HG03025 (cell line): ENCODE results near the gene GREB1L.
"Not testable (repeated sequence)": the region's sequence is repeated elsewhere in the genome, so short reads cannot be mapped to it uniquely, and the experiment has no call there.

Experiments used
- ATAC-seq: cut with Tn5 transposase; IDR thresholded peaks from one replicate; pipeline ENCODE4 v1.9.1; 2021; ENCODE audit warnings: mild to moderate bottlenecking, moderate library complexity; ENCODE audit not compliant: unreplicated experiment, low FRiP score

The GREB1L gene

GRCh38 chr18:21303445-21303844 is 61.4 kb downstream of the GREB1L start:
- ATAC-seq: no peak

GRCh38 chr18:21303895-21304294 is 61.9 kb downstream of the GREB1L start:
- no peak for ATAC-seq

GRCh38 chr18:21305621-21306020 is 63.6 kb downstream of the GREB1L start:
- ATAC-seq: no peak

DNA sequence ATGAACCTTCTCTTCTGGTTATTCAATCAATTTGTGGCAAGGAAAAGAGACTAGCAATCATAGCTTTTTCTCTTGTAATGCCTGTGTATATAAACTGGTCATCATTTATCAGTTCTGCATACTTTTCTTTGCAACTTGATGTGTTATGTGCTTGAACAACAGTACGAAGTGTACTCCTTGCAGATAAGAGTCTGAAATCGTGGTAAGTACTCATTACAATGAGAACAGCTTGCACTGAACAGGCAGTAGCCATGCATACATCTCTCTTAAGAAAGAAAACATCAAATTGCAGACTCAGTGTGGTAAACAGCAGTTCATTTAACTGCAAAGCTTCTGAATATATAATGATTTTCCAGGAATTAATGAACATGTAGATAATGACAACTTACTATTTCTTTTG is 64.3 kb downstream of the GREB1L start:
- no peak for ATAC-seq

DNA sequence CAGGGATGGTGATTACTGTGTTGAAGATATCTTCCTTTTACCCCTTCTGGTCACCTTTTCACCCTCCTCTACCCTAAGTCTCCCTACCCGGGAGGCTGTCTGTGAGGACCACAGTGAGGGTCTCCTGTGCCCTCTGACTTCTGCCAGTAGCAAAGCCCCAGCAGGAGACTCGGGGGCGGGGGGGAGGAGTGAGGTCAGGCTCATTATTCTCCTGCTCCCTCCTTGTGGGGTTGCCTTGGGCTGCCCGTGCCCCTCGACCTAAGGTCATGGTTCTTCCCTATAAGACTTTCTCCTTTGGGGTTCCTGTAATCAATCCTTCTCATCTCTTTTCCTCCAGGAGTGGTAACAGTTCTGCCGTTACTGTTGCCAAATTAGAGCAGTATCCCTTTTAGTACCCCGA is 65.5 kb downstream of the GREB1L start:
- no peak for ATAC-seq

DNA sequence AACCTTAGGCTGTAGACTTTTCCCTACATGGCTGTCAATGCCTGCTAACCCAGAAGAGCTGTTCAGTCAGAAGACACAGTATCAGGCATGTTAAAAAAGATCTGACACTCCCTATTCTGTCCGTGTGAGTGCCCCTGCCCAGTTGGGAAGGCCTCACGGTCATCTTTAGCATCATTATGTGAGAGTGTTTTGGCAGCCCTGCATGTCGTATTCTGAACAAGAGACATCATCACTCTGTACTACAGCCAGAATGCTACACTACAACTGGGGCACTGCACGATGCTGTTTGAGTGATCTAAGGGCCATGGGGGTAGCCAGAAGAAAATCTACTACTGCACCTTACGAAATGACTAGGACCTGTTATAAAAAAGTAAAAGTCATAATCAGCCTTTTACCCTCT is 67.2 kb downstream of the GREB1L start:
- no peak for ATAC-seq

DNA sequence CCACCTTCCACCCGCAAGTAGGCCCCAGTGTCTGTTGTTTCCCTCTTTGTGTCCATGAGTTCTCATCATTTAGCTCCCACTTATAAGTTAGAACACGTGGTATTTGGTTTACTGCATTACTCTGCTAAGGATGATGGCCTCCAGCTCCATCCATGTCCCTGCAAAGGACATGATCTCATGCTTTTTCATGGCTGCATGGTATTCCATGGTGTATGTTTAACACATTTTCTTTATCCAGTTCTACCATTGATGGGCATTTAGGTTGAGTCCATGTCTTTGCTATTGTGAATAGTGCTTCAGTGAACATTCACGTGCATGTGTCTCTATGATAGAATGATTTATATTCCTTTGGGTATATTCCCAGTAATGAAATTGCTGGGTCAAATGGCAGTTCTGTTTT is 69.9 kb downstream of the GREB1L start:
- not testable (repeated sequence) for ATAC-seq

- no peak for ATAC-seq
These were observed 71.5 kb downstream of the GREB1L start for GRCh38 chr18:21313576-21313975.

DNA sequence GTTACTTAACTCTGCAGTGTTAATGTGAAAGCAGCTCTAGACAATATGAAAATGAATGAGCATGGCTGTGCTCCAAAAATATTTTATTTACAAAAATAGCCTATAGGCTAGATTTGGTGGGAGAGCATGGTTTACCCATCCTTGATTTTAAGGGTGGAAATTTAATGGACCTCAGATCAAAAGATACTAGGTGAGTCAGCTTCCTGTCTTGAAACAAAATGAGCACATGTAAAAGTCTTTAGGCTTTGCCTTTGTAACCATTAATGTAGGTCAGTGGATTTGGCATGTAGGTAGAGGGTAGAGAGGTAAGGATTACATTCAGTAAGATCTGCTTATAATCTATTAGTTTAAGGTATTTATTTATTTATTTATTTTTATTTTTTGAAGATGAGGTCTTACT is 72.7 kb downstream of the GREB1L start:
- ATAC-seq: no peak

DNA sequence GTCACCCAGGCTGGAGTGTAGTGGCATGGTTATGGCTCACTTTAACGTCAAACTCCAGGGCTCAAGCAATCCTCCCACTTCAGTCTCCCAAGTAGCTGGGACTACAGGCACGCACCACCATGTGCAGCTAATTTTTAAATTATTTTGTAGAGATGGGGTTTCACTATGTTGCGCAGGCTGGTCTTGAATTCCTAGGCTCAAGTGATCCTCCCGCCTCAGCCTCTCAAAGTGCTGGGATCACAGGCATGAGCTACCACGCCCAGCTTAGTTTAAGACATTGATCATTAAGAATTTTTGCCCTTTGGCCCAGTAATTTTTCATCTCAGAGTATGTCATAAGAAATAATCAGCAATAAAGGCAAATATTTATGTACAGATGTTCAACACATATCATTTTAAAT is 73.1 kb downstream of the GREB1L start:
- ATAC-seq: not testable (repeated sequence)

GRCh38 chr18:21315741-21316197 is 73.7 kb downstream of the GREB1L start:
- no peak for ATAC-seq

- no peak for ATAC-seq
These were observed 74.3 kb downstream of the GREB1L start for GRCh38 chr18:21316296-21316695.

DNA sequence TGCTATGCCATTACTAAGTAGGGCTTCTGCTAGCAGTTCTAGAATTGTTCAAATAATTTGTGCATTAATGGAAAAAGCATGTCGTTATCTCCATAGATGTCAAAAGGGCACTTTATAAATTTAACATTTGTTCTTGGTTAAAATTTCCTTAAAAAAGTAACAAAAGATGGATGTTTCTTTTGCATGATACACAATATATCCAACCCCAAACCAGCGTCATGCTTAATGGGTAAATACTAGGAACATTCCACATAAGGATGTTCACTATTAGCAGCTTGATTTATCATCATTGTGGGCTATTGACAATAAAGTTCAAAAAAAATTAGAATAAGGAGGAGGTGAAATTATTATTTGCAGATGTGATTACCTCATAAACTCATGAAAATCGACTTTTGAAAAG is 79.7 kb downstream of the GREB1L start:
- ATAC-seq: no peak

DNA sequence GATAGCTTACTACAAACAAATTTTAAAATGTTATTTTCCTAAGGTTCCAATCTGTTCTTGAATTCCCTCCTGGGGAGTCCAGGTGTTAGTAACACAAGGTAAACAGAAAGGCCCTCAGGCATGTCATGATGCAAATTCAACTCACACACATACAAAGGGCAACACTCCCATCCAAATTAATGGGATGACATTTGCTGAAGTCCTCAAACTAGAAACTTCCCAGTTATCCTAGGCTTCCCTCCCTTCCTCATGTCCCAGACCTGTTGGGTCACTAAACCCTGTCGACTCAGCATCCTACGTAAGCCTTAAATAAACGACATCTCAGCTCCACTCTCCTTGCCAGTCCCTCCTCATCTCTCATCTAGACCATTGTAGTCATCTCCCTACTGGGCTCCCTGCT is 85.1 kb downstream of the GREB1L start:
- no peak for ATAC-seq

DNA sequence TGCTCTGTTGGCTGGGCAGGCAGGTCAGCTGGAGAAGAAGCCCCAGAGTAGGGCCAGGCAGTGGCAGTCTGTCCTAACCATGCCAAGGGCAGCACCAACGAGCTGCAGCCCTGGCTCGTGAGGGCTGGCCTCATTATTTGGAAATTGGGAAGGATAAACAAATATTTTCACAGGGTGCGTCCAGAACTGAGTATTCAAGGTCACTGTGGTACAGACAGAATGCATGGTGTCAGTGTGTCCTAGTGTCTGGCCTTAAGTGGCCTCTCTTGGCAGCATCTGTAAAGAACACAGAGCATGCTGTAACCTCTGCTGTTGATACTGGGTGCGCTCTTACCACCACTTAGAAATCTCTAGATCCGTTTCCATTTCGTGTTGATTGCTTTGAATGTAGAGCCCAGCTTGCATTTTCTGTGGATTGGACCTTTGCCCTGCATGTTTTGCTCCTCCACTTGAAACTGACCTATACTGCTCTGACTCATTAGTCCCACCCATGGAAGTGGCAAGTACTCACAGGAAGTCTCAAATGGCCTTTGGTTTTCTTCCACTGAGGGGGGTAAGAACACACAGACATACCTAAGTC is 88.2 kb downstream of the GREB1L start:
- ATAC-seq: no peak

GRCh38 chr18:21331065-21331464 is 89.0 kb downstream of the GREB1L start:
- no peak for ATAC-seq

DNA sequence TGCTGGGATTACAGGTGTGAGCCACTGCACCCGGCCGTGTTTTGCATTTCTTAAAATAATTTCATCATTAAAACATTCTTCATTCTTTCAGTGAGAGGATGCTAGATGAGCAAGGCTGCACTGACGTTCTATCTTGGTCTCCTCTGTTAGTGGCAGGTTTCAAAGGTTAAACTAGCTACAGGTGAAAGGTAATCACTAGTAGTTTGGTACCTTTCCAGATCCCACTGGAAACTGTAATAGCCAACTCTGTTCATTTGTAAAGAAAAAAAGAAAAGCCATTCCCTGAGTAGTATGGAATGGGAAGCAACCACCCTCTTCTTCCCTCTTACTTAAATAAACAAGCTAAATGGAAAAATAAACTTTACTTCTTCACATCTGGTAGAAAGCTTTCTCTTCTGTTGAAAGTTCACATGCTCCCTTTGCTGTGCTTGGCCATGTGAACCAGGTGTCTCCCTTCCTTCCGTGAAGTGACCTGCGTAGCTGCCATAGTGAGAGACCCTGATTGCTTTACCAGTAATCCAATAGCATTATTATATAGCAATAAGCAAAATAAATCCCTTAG is 94.0 kb downstream of the GREB1L start:
- ATAC-seq: no peak

- ATAC-seq: no peak
These were observed 94.8 kb downstream of the GREB1L start for GRCh38 chr18:21336846-21337245.

DNA sequence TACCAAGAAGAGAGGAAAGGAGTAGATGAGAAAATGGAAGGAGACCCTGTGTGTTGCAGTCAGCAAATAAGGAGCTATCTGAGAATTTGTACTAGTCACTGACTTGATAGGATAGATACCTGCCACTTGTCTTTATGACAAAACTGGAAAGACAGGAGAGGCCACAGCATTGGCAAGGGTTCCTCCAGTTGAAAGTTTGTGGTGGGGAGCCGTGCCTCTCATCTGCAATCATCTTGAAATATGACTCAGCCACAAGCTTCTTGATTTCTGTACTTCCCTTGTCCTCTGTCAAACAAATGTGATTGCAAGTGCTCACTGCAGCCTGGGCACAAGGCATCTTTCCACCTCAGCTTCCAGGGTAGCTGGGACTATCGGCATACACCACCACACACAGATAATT is 99.1 kb downstream of the GREB1L start:
- ATAC-seq: no peak

DNA sequence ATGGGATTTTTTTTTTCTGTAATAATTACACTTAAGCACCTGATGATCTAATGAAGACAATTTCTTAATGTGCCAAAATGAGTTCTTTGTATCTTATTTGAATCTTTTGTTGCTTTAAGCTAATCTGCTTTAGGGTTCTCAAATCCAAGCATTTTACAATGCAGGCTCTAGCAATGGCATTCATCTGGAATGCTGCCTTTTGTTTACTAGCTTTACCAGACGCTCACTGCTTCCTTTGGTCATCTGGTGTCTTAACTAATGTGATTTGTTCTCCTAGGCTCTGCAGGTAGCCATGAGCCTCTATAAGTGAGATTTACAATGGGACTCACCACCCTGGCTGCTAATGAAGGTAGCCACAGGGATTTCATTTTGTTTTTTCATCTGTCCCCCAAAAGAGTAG is 100.3 kb downstream of the GREB1L start:
- no peak for ATAC-seq

DNA sequence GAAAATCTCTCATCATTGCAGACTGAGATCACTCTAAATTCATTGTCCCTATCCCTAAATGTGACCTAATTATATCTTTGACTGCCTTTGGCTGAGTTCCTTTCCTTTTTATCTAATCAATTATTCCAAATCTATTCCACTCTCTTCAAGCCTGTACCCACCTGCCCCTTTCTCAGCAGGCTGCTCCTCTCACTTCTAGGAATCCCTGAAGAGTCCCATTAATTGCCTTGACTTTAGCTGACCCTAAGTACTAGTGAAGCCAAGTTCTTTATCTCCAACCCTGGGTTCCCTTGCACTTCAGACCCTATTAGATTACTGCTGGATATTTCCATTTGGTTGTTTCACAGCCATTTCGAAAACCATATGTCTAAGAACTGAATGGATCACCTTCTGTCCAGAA is 102.8 kb downstream of the GREB1L start:
- ATAC-seq: no peak

- no peak for ATAC-seq
These were observed 103.8 kb downstream of the GREB1L start for GRCh38 chr18:21345840-21346239.

DNA sequence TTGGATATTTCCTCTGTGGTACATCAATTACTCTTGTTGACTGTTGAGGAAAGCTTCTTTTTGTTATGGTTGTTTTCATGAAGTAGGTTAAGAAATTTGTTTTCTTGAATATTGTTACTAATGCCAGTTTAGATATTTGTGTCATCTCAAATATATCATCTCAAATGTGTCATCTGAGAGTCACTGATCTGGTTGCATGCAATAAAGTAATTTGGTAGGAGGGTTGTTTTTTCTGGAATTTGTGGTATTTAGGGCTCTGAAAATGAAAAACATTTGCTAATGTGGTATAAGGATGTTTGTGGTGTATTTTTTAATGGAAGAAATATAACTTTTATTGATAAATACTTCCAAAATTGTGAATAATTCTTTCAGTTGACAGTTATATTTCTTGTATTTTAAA is 117.7 kb downstream of the GREB1L start:
- no peak for ATAC-seq
